AG04449 (cell line): ENCODE data around the gene TUBA4A.

ENCODE experiments used
- CTCF ChIA-PET: fragments of 350-600 bp; formaldehyde crosslinking; extraction: SDS; loops from one replicate; lab custom pipeline; 2021; ENCODE audit warnings: antibody characterized with exemption; lab: Yijun Ruan, JAX
- POLR2A ChIA-PET: fragments of 400-600, 350-600 bp; formaldehyde crosslinking; extraction: SDS; loops from one replicate; lab custom pipeline; 2020; ENCODE audit warnings: antibody characterized with exemption, inconsistent platforms; lab: Yijun Ruan, JAX
- DNase-seq: peaks from one replicate; pipeline ENCODE4 v3.0.0-alpha.2; 2010; ENCODE audit warnings: low read depth, low spot score
- H3K4me3 ChIP-seq: 2 replicates; pipeline ENCODE4 v1.5.1; 2011; ENCODE audit warnings: low read depth, mild to moderate bottlenecking, control low read depth, low read length
- TF ChIP-seq, protein P1 (sequence below): IDR thresholded peaks from one replicate; pipeline ENCODE4 v1.5.1; 2011; ENCODE audit warnings: mild to moderate bottlenecking, moderate library complexity, low read length, control low read depth, inconsistent platforms; ENCODE audit not compliant: insufficient read depth; ENCODE audit errors: missing control alignments

TUBA4A gene

DNA sequence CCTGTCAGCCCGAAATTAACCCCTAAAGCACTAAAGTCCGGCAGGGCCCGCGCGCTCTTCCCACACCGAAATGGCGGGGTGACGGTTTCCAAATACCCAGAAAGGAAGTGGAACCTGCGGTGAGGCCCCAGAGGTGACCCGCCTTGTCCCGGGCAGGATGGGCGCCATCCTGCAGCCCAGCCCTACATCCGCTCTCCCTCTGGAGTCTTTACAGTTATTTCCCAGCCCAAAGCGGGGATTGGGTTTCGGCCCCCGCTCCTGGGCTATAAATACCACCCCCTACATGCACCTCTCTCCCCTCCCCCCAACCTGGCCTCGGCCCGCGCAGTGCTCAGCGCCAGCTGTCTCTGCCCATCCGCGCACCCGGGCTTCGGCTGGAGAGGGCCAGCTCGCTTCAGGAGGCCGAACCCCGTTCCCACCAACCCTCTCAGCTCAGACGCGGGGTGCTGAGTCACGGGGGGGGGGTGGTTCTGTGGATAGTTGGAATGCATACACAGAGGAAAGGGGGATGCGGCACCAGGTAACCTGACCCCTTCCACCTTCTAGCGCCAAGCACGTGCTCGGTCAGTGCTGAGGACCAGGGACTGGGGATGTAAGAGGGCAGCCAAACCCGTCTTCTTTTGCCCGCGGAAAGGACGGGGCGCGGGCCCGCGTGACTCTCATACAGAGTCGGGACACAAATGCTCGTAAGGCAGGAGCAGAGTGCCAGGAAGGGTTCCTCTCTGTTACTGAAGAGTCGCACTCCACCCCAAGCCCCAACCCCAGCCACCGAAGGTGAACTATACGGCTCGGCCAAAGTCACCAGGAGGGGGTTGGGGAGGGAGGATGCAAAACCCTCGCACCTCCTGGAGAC is 592 bp downstream of the TUBA4A start, which contains the start of gene TUBA4B:
Gene TUBA4B (plus strand): TSS at position 344 of the 853 bp plus-strand sequence. CDS start 165 bp downstream, at position 509.
- no peak for DNase-seq
- POLR2A ChIA-PET: interaction anchor here (0.6 to 1.4 kb wide), 5 partner anchors 8 to 155 kb away, joined by 3 to 5 read pairs (median 3); partner anchors contain the start of genes GLB1L and STK16
- TF ChIP-seq, protein P1, sequence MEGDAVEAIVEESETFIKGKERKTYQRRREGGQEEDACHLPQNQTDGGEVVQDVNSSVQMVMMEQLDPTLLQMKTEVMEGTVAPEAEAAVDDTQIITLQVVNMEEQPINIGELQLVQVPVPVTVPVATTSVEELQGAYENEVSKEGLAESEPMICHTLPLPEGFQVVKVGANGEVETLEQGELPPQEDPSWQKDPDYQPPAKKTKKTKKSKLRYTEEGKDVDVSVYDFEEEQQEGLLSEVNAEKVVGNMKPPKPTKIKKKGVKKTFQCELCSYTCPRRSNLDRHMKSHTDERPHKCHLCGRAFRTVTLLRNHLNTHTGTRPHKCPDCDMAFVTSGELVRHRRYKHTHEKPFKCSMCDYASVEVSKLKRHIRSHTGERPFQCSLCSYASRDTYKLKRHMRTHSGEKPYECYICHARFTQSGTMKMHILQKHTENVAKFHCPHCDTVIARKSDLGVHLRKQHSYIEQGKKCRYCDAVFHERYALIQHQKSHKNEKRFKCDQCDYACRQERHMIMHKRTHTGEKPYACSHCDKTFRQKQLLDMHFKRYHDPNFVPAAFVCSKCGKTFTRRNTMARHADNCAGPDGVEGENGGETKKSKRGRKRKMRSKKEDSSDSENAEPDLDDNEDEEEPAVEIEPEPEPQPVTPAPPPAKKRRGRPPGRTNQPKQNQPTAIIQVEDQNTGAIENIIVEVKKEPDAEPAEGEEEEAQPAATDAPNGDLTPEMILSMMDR: no peak

DNA sequence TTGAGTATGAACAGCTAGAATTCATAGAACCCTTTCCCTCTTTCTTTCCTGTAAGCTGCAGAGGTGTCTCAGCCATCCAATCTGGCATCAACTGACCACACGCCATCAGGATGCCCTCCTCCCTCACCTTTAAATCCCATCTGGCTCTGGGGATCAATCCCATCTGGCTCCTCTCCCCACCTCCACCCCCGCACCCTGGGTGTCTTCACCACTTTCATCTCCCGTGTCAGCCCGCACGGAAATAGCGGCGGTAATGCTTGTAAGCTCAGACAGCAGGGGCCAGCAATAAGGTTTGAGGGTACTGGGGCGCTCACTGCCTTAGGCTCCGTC is 1.2 kb downstream of the TUBA4A start:
- ChIA-PET CTCF (interaction anchor here (1.4 to 6.3 kb wide), 5 partner anchors 24 to 133 kb away, joined by 3 to 67 read pairs (median 7); partner anchors contain the start of gene DNAJB2), POLR2A (interaction anchor here (0.6 to 1.4 kb wide), 4 partner anchors 15 to 156 kb away, joined by 3 to 5 read pairs (median 4); no protein-coding TSS in a partner anchor)
- no peak for DNase-seq
- H3K4me3 ChIP-seq: peak overlapping the region; percentile 57
- TF ChIP-seq, protein P1: no peak

More for the DNA sequence above, 592 bp downstream of the TUBA4A start, which contains the start of gene TUBA4B:
- CTCF ChIA-PET: interaction anchor here (1.5 to 6.3 kb wide), 6 partner anchors 23 to 94 kb away, joined by 4 to 67 read pairs (median 12); partner anchors contain the start of gene DNAJB2
- H3K4me3 ChIP-seq: peak within 1 kb of the TSS; percentile 57

DNA sequence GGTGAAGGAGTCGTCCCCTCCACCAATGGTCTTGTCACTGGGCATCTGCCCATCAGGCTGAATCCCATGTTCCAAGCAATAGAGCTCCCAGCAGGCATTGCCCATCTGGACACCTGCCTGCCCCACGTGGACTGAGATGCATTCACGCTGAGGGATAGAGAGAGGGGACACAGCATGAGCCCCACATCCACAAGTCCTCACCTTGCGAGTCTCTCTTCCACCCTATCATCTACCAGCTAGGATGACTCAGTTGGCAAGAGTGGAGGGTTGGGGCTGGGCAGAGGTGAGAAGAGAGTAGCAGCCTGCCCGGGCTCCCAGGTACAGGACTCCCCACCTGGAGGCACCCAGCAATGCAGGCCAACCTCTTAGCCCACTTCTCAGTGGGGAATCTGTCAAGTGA is 1.6 kb downstream of the TUBA4A start:
- ChIA-PET POLR2A (interaction anchor here (0.7 to 1.4 kb wide), 3 partner anchors 14 to 43 kb away, joined by 3 read pairs; no protein-coding TSS in a partner anchor), CTCF (interaction anchor here (1.3 to 6.3 kb wide), 7 partner anchors 24 to 132 kb away, joined by 3 to 67 read pairs (median 4); partner anchors contain the start of gene DNAJB2)
- no peak overlapping the region for H3K4me3 ChIP-seq
- TF ChIP-seq, protein P1: no peak
- no peak for DNase-seq

DNA sequence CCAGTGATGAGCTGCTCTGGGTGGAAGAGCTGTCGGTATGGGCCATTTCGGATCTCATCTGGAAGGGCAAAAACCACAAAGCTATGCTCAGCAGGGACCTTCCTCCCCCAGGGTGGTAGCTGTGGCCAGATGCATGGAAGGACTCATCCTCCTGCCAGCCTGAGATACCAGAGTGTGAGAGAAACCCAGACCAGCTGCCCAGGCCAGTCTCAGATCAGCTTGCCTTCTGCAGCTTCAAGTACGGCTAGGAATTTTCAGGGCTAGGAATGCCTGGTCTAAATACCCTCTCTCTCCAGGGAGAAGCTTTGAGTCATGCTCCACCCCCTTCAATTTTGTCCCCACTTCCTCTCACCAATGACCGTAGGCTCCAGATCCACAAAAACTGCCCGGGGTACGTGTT is 2.1 kb downstream of the TUBA4A start:
- DNase-seq: no peak
- TF ChIP-seq, protein P1: no peak
- no peak overlapping the region for H3K4me3 ChIP-seq
- ChIA-PET CTCF (interaction anchor here (0.5 to 6.3 kb wide), 10 partner anchors 10 to 132 kb away, joined by 3 to 67 read pairs (median 3); partner anchors contain the start of gene DNAJB2), POLR2A (interaction anchor here (0.7 to 1.4 kb wide), 4 partner anchors 14 to 34 kb away, joined by 3 read pairs; no protein-coding TSS in a partner anchor)

DNA sequence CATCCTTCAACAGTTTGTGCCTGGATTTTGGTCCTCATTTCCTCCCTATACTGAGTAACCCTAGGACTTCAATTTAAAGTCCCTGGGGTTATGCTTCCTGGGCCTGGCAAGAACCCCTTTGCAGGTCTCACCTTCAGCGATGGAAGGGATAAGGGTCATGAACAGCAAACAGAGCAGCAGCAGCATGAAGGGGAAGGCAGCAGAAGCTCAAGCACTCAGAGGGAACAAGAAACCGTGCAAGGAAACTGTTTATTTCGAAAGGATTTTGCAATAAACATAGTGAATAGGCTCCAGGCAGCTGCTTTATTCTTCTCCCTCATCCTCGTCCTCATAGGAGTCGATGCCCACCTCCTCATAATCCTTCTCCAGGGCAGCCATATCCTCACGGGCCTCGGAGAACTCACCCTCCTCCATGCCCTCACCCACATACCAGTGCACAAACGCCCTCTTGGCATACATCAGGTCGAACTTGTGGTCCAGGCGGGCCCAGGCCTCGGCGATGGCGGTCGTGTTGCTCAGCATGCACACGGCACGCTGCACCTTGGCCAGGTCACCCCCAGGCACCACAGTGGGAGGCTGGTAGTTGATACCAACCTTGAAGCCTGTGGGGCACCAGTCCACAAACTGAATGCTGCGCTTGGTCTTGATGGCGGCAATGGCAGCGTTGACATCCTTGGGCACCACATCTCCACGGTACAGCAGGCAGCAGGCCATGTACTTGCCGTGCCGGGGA is 3.5 kb downstream of the TUBA4A start:
- H3K4me3 ChIP-seq: no peak overlapping the region
- ChIA-PET CTCF (interaction anchor here (1.3 to 6.3 kb wide), 6 partner anchors 26 to 80 kb away, joined by 3 to 67 read pairs (median 6); partner anchors contain the start of genes ABCB6 and DNAJB2), POLR2A (interaction anchor here (0.6 to 3.3 kb wide), 7 partner anchors 21 to 204 kb away, joined by 3 to 13 read pairs (median 4); partner anchors contain the start of genes ANKZF1, ATG9A and DNAJB2)
- no peak for DNase-seq
- TF ChIP-seq, protein P1: no peak
